Right ventricle myocardium inferior (tissue), 1 donor: ENCODE data around the gene ACSS1. TPM values are rescaled to one million over a fixed set of nuclear protein-coding genes. Genes with fewer than 3 reads are reported as not detected.

Source experiments
- ATAC-seq: fragments of 200-7000 bp; cut with Tn5 transposase; one replicate; pipeline ENCODE4 v1.9.1; 2020; ENCODE audit warnings: mild to moderate bottlenecking, moderate library complexity
- DNase-seq: peaks from one replicate; pipeline ENCODE4 v3.0.0; 2021; ENCODE audit errors: missing footprints
- intact Hi-C: fragments of 100-400 bp; cut with DNase I; formaldehyde crosslinking; loops from one replicate; pipeline ENCODE4 v1.11.0; 2022
- total RNA-seq: library from RNA; stranded (reverse); fragmentation: NEBNext Ultra II Directional; extraction: Animal tissue kit (Norgen Biotek cat#: 25700); gene quantifications from one replicate; pipeline ENCODE4 v1.2.1, GENCODE V29; 2021
- donor health status: DM: no; HTN: yes; CAD: no; lungs with severe emphysema.

ACSS1 gene
- total RNA-seq, 1 donor from 2014 or later = 135 TPM

GRCh38 chr20:25039697-25040437 is 18.1 kb downstream of the ACSS1 start:
- DNase-seq = peak; percentile 90
- intact Hi-C loops = loop anchor here (2.0 kb wide), 1 partner anchor 17 kb away; no protein-coding TSS in a partner anchor
- peak; percentile 85 for ATAC-seq

GRCh38 chr20:25038591-25039015 is 19.3 kb downstream of the ACSS1 start:
- DNase-seq (no peak), ATAC-seq (no peak)
- intact Hi-C loops = loop anchor here (2.0 kb wide), 1 partner anchor 18 kb away; no protein-coding TSS in a partner anchor

GRCh38 chr20:25038103-25038410 is 19.9 kb downstream of the ACSS1 start:
- ATAC-seq = no peak
- intact Hi-C loops = loop anchor here (2.0 kb wide), 1 partner anchor 19 kb away; no protein-coding TSS in a partner anchor
- no peak for DNase-seq

DNA sequence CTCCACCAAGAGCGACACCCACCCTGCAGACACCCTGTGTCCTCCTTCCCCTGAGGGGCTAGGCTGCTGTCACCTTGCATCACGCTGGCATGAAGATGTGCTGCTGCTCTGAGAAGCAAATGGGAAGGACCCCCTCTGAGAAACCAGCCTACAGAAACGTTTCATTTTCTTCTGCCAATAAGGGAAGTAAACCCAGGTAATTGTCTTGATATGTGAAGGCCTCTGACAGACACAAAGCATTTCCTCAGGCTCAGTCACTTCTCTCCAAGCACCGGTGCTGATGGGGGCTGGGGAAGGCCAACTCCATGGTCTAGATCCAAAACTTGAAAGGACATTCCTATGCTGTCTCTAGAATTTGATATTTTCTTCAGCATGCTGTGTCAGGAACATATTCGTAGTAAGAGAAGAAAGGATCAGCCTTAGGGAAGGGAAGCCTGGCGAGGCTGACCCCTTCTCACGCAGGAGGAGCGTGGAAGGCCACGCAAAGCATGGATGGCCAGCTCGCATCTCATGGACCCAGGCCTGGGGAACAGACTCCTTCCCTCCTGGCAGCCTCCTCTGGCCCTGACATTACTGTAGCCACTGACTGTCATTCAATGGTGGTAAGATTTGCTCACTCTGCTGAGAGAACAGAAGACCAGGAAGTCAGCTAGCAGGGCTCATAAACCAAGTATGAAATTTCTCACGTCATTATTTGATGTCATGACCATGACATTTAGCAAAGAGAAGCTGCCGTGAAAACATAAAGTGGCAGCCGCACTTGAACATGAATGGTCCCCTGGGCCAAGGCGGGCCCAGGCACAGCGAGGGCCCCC is 20.4 kb downstream of the ACSS1 start:
- intact Hi-C loops = loop anchor here (2.0 kb wide), 1 partner anchor 19 kb away; no protein-coding TSS in a partner anchor
- ATAC-seq = no peak
- DNase-seq = no peak

- intact Hi-C loops = no loop called here
- no peak for ATAC-seq
- DNase-seq = no peak
Measured at GRCh38 chr20:25036331-25036936, 21.5 kb downstream of the ACSS1 start.

GRCh38 chr20:25035921-25036320 is 22.0 kb downstream of the ACSS1 start:
- DNase-seq (no peak), ATAC-seq (no peak)
- intact Hi-C loops = no loop called here

DNA sequence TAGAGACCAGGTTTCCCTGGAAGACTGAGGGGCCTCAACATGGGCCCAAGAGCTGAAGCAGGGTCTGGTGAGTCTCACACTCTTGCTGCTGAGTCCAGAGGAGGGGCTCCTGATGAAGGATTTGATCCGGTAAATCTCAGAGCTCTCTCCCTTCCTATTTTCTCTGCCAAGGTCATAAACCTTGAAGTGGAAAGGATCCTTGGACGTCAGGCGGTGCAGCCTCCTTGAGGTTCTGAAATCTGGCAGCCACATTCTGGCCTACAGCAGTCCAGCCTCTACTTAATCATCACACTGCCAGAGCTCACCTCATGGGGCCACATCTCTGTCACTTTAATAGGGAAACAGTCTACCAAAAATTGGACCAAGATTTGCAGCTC is 24.0 kb downstream of the ACSS1 start:
- intact Hi-C loops = loop anchor here (2.0 kb wide), 1 partner anchor 25 kb away; the partner anchor contains the start of gene ACSS1
- no peak for ATAC-seq
- DNase-seq = no peak

DNA sequence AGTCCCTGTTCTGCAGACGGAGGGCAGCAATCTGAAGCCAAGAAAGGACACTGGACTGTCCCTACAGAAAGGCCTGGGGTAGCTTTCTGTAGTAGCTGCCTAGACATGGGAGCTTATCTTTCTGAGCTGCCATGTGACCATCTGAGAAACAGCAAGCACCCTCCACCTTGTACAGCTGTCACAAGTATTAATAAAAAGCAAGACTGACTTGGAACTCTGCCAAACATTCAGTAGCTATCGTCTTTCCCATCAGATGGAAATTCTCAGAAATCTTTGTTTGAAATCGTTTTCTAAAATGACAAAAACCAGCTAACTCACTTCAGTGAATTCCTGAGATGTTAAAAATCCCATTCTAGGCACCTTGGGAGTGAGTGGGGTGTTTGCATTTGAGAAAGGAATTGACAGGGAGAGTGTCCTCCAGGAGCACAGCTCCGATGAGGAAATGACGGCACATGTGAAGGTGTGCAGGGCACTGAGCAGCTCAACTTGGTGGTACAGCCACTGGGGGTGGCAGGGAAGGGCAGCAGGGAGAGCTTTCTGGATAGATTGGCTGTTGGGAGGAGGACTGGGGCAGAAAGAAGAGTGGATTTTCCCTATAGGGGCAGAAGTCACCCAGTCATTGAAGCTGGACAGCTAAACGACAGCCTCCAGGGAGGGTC is 24.5 kb downstream of the ACSS1 start:
- peak; percentile 23 for ATAC-seq
- intact Hi-C loops = loop anchor here (2.0 kb wide), 1 partner anchor 25 kb away; the partner anchor contains the start of gene ACSS1
- DNase-seq = no peak

DNA sequence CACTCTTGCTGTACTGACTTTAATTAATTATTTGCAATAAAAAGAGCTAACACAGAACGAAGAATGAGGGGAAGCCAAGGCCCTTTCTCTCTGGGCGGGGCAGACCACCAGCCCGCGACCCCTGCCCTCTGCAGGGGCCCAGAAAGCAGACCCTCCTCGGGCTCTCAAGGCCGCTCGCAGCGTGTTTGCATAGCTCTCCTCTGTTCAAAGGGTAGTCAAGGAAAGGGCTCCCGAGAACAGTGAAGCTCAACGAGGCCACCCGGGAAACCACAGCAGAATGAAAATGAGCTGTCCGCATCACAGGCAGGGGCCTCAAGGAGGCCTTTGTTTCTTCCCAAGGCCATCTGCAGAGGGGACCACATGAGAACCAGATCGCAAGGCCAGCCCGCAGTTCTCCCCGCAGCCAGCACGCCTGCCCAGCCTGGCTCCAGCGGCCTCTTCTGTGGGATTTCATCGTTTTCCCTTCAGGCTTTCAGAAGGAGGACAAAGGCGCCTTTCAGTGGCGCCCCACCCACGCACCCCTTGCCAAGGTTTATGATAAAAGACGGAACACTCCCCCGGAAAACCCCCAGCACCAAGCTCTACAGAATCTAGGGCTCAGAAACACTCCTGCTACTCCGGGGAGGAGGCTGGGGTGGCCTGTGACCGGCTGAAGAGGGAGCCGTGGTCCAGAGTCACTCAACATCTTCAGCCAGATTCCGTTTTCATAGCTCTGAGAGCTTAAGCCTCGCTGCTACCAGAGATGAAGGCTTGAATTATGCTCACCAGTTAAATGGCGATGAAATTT is 25.3 kb downstream of the ACSS1 start:
- peak; percentile 81 for DNase-seq
- intact Hi-C loops = loop anchor here (1.0 to 2.0 kb wide), 2 partner anchors 11 to 26 kb away; partner anchors contain the start of gene ACSS1
- ATAC-seq = peak; percentile 85

- intact Hi-C loops = loop anchor here (1.0 to 2.0 kb wide), 2 partner anchors 11 to 27 kb away; partner anchors contain the start of gene ACSS1
- ATAC-seq (peak; percentile 20), DNase-seq (no peak)
Measured at GRCh38 chr20:25032065-25032477, 25.9 kb downstream of the ACSS1 start.

GRCh38 chr20:25031241-25031640 is 26.7 kb downstream of the ACSS1 start:
- DNase-seq = no peak
- intact Hi-C loops = no loop called here
- ATAC-seq = no peak

DNA sequence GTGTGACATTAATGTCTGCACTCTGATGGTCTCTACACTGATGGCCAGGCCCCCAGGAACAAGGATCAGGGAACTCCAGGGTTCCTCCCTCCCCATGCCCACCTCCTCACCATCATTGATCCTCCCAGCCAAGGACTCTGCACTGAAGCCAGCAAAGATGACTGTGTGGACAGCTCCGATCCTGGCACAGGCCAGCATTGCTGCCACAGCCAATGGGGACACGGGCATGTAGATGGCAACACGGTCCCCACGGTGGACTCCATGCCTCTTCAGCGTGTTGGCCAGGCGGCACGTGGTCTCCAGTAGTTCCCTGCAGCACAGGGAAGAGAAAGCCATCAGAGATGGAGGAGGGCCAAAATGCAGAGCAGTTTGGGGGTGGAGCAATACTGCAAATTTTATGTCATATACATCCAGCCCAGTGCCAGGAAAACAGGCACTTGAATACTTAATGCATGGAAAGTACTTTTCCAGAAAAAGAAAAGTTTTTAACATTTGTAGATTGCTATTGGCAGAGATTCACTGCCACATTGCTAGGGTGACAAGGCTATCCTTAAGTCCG is 27.2 kb downstream of the ACSS1 start:
- intact Hi-C loops = no loop called here
- no peak for DNase-seq
- ATAC-seq = no peak

- intact Hi-C loops = no loop called here
- ATAC-seq (no peak), DNase-seq (no peak)
Measured at GRCh38 chr20:25030007-25030648, 27.8 kb downstream of the ACSS1 start.

- intact Hi-C loops = no loop called here
- ATAC-seq (peak; percentile 38), DNase-seq (no peak)
Measured at GRCh38 chr20:25025986-25026605, 31.8 kb downstream of the ACSS1 start.

GRCh38 chr20:25025091-25025861 is 32.7 kb downstream of the ACSS1 start:
- intact Hi-C loops = no loop called here
- no peak for ATAC-seq

GRCh38 chr20:25024171-25024570 is 33.8 kb downstream of the ACSS1 start:
- intact Hi-C loops = no loop called here
- DNase-seq (no peak), ATAC-seq (no peak)

More at GRCh38 chr20:25025091-25025861, 32.7 kb downstream of the ACSS1 start:
- DNase-seq = no peak
